GM08714 (cell line): ENCODE measurements around the gene EHMT1.
A peak's percentile ranks its signal among the peaks of the same experiment; 100 is the strongest.

Experiments used
- H3K4me3 ChIP-seq: fragments of 200-500 bp; sonication (Bioruptor generic); 2 replicates; pipeline ENCODE4 v1.5.1; 2014; ENCODE audit warnings: mild to moderate bottlenecking, low read length, inconsistent platforms
- ZNF274 ChIP-seq: IDR thresholded peaks from 2 replicates; pipeline ENCODE4 v1.6.1; 2012; ENCODE audit warnings: mild to moderate bottlenecking, low read depth, low read length

EHMT1 gene

GRCh38 chr9:137618105-137619067 lies at the start of gene EHMT1:
Gene EHMT1, plus strand, starts transcription at chr9:137619005. Its CDS starts 24 bp downstream, at chr9:137619029.
- TF ChIP-seq ZNF274: no peak
- H3K4me3 ChIP-seq: peak within 1 kb of the TSS; percentile 90

DNA sequence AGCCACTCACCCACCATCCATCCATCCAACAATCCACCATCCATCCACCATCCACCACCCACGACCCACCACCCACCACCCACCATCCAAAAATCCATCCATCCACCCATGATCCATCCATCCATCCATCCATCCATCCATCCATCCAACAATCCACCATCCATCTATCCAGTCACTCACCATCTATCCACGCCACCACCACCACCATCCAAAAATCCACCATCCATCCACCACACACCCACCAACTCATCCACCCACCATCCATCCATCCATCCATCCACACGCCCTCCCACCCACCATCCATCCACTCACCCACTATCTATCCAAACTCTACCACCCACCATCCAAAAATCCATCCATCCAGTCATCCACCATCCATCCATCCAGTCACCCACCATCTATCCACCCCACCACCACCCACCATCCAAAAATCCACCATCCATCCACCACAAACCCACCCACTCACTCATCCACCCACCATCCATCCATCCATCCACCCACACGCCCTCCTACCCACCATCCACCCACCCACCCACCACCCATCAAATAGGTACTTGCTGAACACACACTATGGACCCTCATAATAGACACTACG lies 49.1 kb upstream of the EHMT1 start:
- H3K4me3 ChIP-seq: no peak overlapping the region
- no peak for TF ChIP-seq ZNF274

DNA sequence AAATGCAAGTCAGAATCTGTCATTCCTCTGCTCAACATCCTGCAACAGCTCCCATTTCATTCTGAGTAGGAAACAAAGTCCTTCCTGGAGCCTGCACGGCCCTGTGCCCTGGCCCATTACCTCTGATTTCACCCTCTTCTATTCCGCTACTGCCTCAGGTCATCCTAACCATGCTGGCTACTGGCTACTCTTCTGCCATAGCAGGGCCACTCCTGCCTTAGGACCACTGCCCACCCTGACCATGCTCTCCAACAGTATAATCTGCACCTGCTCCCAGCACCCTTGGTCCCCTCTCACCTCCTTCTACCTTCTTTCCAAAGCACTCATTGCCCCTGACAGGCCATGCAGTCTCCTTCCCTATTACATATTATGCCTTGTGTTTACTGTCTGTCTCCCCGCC lies 48.2 kb upstream of the EHMT1 start:
- TF ChIP-seq ZNF274: no peak
- no peak overlapping the region for H3K4me3 ChIP-seq

- TF ChIP-seq ZNF274: no peak
- H3K4me3 ChIP-seq: no peak overlapping the region
Measured at GRCh38 chr9:137574192-137574591, 44.6 kb upstream of the EHMT1 start.

DNA sequence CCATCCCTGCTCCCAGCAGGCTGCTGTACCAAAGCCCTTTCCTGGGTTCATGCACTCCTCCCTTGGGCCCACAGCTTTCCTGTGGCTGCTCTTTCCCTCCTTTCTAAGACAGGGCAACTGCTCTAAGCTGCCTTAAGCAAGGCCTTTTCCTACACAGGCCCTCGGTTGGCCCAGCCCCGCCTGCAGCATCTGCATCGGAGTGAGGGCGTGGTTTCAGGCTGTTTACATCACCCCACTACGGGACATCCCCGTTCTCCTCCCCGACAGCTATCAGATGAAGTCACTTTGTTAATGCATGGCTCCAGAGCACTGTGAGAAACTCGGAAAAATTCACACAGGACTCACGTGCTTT lies 43.5 kb upstream of the EHMT1 start:
- H3K4me3 ChIP-seq: no peak overlapping the region
- no peak for TF ChIP-seq ZNF274

- no peak overlapping the region for H3K4me3 ChIP-seq
- TF ChIP-seq ZNF274: no peak
Measured at GRCh38 chr9:137575716-137576411, 42.9 kb upstream of the EHMT1 start.

DNA sequence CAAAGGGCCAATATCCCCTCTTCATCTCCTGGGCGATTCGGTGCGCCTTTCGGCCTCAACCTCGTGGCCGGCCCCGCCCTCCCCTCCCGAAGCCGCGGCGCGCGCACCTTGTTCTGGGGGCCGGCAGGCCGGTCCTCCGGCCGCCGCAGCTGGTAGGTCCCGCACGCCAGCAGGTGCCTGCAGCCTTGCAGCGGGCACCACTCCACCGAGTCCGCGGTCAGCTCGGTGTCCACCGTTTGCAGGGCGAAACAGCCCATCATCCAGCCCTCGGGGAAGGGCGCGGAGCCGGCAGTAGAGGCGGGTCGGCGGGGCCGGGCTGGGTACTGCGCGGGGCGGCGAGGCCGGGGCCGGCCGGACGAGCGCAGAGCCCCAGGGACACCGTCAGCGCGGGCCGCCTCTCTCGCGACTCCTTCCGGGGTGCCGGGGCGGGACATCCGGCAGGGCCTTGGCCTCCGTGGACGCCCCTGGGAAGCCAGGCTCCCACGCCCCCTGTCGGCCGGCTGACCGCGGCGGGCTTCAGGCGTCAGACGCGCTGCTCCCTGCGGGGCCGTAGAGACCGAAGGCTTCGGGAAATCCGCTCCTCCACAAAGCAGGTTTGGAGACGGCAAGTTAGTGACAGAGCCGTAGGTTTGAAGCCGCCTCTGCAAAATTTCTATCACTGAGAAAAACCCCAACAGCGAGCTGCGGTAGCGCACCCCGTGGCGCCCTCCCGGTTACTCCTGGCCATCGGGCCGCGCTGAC lies 40.1 kb upstream of the EHMT1 start, which contains the start of gene DPH7:
Gene DPH7, minus strand, starts transcription at position 408 of the 741 bp plus-strand sequence. Its CDS starts 148 bp downstream, at position 260.
- peak within 1 kb of the TSS; percentile 87 for H3K4me3 ChIP-seq
- TF ChIP-seq ZNF274: no peak

DNA sequence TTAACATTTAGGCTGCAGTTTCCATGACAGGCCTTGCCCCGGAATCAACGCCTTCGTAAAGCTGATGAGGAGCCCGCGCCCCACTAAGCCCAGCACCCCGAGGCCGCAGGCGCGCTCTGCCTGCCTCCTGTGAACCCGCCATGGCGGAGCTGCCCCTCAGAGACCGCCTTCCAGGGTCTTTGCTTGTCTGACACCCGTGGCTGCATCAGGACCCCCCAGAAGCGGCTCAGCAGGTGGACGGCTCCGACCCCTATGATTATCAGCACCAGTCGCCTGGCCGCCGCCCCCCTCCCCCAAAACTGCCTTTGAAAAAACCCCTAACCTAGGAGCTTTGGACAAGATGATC lies 39.6 kb upstream of the EHMT1 start:
- TF ChIP-seq ZNF274: no peak
- peak overlapping the region; percentile 1; the same call in 1 of the 2 replicates for H3K4me3 ChIP-seq

DNA sequence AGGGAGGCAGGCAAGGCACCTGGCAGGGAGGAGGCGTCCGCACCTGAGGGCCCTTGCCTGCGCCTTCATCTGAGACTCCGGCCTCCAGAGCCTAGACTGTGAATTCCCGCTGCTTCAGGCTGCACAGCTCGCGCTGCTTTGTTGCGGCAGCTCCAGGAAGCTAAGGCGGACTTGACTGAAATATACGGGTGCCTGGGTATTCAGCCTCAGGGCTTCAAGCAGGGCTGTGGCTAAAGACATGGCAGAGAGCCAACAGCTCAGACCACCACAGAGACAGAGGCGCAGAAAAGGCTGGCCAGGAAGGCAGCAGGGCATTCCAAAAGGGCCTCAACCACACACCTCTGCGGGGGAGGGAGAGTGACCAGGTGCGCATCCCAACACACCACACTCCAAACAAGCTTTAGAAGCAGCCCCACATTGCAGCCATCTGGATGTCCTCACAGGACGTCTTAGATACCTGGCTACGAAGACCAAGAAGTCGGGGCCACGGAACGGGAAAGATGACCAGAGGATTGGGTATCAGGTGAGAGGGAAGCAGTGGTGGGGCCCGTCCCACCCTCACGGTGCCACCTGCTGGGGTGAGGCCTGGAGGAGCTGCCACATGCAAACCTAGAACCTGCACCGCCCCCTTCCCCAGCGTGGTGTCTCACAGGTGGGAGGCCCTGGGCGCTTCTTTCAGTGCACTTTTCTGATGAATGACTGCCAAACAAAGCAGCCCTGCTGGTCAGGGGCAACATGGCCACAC lies 38.4 kb upstream of the EHMT1 start:
- H3K4me3 ChIP-seq: no peak overlapping the region
- TF ChIP-seq ZNF274: no peak

GRCh38 chr9:137580954-137581322 lies 37.9 kb upstream of the EHMT1 start:
- no peak overlapping the region for H3K4me3 ChIP-seq
- no peak for TF ChIP-seq ZNF274

DNA sequence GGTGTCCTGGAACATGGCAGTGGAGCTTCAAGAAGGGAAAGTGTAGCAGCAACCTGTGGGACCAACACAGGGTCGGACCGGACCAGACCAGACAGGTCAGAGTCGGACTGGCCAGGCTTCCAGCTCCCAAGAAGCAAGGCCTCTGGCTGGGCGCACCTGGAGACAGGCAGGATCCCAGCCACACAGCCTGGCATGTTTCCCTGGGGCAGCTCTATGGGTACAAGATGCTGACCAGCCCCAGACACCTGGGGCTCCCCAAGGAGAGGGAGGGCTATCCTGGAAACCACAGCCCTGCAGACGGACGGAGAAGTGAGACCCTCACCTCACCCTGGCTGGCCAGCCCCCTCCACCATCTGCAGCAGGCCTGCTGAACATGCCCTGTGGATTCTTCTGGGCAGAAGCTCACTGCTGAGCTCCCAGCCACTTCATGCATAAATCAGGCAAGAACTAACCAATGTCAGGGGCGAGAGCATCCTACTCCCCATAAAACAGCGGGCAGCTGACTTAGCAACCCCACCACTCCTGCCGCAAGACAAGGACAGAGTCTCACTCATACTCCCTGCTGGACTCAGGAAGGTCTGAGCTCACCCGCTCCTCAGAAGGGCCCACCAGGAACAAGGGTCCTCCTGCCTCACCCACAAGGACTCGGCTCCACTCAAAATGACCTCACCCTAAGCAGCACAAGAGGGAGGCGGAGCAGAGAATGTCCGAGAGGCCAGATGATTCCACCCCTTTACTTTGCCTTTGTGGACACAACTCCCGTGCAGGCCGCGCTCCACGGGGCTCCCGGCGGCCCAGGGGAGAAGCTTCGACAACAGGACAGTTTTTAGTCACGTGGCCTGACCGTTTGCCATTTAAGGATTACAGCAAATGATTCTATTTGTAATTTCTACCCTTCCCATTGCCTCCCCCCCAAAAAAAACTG lies 37.2 kb upstream of the EHMT1 start:
- no peak overlapping the region for H3K4me3 ChIP-seq

DNA sequence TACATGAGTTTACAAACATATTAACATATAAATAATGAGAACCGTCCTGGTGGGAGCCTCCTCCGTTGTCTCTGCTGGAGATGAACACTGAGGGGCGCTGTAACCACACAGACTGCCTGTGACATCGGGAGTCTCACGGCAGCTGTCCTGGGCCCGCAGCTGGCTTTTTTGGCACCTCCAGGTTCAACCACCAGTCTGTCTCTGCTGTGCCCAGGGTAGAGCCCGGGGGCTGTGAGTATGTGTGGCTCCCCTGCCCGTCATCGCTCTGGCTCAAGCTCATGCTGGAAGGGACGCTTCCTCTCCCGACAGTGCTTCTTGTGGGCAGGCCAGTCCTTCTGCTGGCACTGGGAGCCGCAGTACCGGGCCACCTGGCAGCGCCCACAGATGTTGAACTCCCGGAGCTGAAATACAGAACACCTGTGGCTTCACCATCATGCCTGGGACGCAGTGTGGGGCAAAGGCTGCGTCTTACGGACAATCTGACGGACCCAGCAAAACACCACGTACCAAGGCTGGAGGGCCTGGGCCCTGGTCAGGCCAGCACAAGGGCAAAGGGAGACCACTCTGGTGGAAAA lies 36.4 kb upstream of the EHMT1 start:
- no peak for TF ChIP-seq ZNF274
- no peak overlapping the region for H3K4me3 ChIP-seq

More for the DNA sequence above, 37.2 kb upstream of the EHMT1 start:
- no peak for TF ChIP-seq ZNF274
